Liver (tissue), 9 donors: Measurements from ENCODE around the gene SCLT1. TPM values are rescaled to one million over a fixed set of nuclear protein-coding genes. Genes with fewer than 3 reads are reported as not detected.

Experiments
- DNase-seq: peaks from one replicate; pipeline ENCODE4 v3.0.0-alpha.2; 2017; ENCODE audit warnings: low spot score
- H3K27ac ChIP-seq, 2 donors: one replicate each; pipeline ENCODE4 v1.7.0; 2013; ENCODE audit warnings: inconsistent platforms in 2 of 2, low read length in 2 of 2, control low read depth in 1 of 2, low read depth in 1 of 2, mild to moderate bottlenecking in 1 of 2
- H3K27me3 ChIP-seq, 4 donors: one replicate each; pipeline versions ENCODE4 v1.6.1 to v1.7.0; 2013; ENCODE audit warnings: low read length in 3 of 4, inconsistent platforms in 1 of 4, mild to moderate bottlenecking in 1 of 4, moderate library complexity in 1 of 4; ENCODE audit not compliant: control insufficient read depth in 4 of 4, insufficient read depth in 4 of 4
- H3K36me3 ChIP-seq, 4 donors: one replicate each; pipeline versions ENCODE4 v1.6.1 to v1.7.0; 2013; ENCODE audit warnings: low read length in 3 of 4, mild to moderate bottlenecking in 3 of 4, low read depth in 1 of 4, moderate library complexity in 1 of 4; ENCODE audit not compliant: control insufficient read depth in 4 of 4, insufficient read depth in 3 of 4
- H3K4me1 ChIP-seq, 4 donors: one replicate each; pipeline versions ENCODE4 v1.6.1 to v1.7.0; 2013; ENCODE audit warnings: low read length in 3 of 4, mild to moderate bottlenecking in 3 of 4, moderate library complexity in 1 of 4; ENCODE audit not compliant: control insufficient read depth in 4 of 4, insufficient read depth in 4 of 4
- H3K4me3 ChIP-seq, 3 donors: one replicate each; pipeline versions ENCODE4 v1.6.1 to v1.7.0; 2013; ENCODE audit warnings: low read length in 3 of 3, control low read depth in 1 of 3, low read depth in 1 of 3, mild to moderate bottlenecking in 1 of 3
- H3K9ac ChIP-seq, 2 donors: one replicate each; pipeline ENCODE4 v1.7.0; 2013; ENCODE audit warnings: low read length in 2 of 2, mild to moderate bottlenecking in 2 of 2, moderate library complexity in 2 of 2, control low read depth in 1 of 2, low read depth in 1 of 2
- H3K9me3 ChIP-seq, 4 donors: one replicate each; pipeline versions ENCODE4 v1.6.1 to v1.7.0; 2013; ENCODE audit warnings: low read length in 3 of 4; ENCODE audit not compliant: control insufficient read depth in 4 of 4
- ATF3 ChIP-seq: IDR thresholded peaks from 2 replicates; pipeline ENCODE4 v1.6.1; 2016; ENCODE audit warnings: antibody characterized with exemption
- CTCF ChIP-seq: fragments of 150-350 bp; IDR thresholded peaks from 2 replicates; pipeline ENCODE4 v1.5.1; 2017; ENCODE audit warnings: improper control_type of control experiment, low read depth, low read length; ENCODE audit not compliant: missing input control
- HNF4A ChIP-seq, 2 donors: conservative IDR thresholded peaks; 2 replicates each; pipeline ENCODE4 v1.6.1; 2016; ENCODE audit warnings: antibody characterized with exemption in 2 of 2, mild to moderate bottlenecking in 2 of 2
- JUND ChIP-seq, 2 donors: IDR thresholded peaks; 2 replicates each; pipeline ENCODE4 v1.6.1; 2016; ENCODE audit warnings: antibody characterized with exemption in 2 of 2
- NR2F2 ChIP-seq: IDR thresholded peaks from 2 replicates; pipeline ENCODE4 v1.6.1; 2016; ENCODE audit warnings: antibody characterized with exemption
- REST ChIP-seq: IDR thresholded peaks from 2 replicates; pipeline ENCODE4 v1.6.1; 2016; ENCODE audit warnings: antibody characterized with exemption, mild to moderate bottlenecking
- RXRA ChIP-seq, 2 donors: IDR thresholded peaks; 2 replicates each; pipeline ENCODE4 v1.6.1; 2017 to 2018; ENCODE audit warnings: antibody characterized with exemption in 2 of 2, mild to moderate bottlenecking in 1 of 2
- SP1 ChIP-seq: IDR thresholded peaks from 2 replicates; pipeline ENCODE4 v1.6.1; 2018; ENCODE audit warnings: antibody characterized with exemption, mild to moderate bottlenecking
- YY1 ChIP-seq: IDR thresholded peaks from 2 replicates; pipeline ENCODE4 v1.6.1; 2016; ENCODE audit warnings: antibody characterized with exemption, mild to moderate bottlenecking
- ZBTB33 ChIP-seq: IDR thresholded peaks from 2 replicates; pipeline ENCODE4 v1.6.1; 2016; ENCODE audit warnings: antibody characterized with exemption
- WGBS: extraction: QIAGEN DNeasy Blood & Tissue Kit; methylation state at CpG from one replicate; pipeline ENCODE4 v1.1.7; 2013; 5-methylcytosine and 5-hydroxymethylcytosine counted together
- polyA plus RNA-seq, 2 donors: library from polyadenylated mRNA; stranded (reverse) in 1 of 2; unstranded in 1 of 2; fragments of 200-250 nt in 1 of 2; fragments of >200 nt in 1 of 2; fragmentation: Nextera tagmentation in 1 of 2; extraction: Ambion mirVana in 1 of 2; gene quantifications; one replicate each; pipeline versions ENCODE4 v1.2.1 to v1.2.3, GENCODE V29; 2013 to 2015
- total RNA-seq, 2 donors: library from RNA; depleted of rRNA; stranded (reverse); fragments of >200 nt; gene quantifications; one replicate each; pipeline ENCODE4 v1.2.3, GENCODE V29; 2014
- donor health status: healthy.
- donor health status: healthy.
- donor health status: healthy.
- donor health status: healthy.
- donor health status: healthy.

SCLT1 gene
- total and polyA plus RNA-seq, 4 donors, result 1.2 to 14.2 (median 4.0) TPM

- no peaks in the 10 kb centered on the region for H3K27me3 ChIP-seq
- 96% methylated on average over 2 of the region's 2 CpGs for WGBS
- H3K9ac ChIP-seq, result no peak overlapping the region
- no peaks in the 10 kb centered on the region for H3K9me3 ChIP-seq
- peaks cover 9 to 40% (median 30%) of the 10 kb centered on the region in 4 donors for H3K36me3 ChIP-seq
- no peaks in the 10 kb centered on the region for H3K4me1 ChIP-seq
- no peak for DNase-seq
- TF ChIP-seq HNF4A (conservative IDR thresholded peaks at IDR 0.05) (no peak), SP1 (no peak), JUND (IDR thresholded peaks at IDR 0.05) (no peak), REST (no peak), CTCF (no peak), NR2F2 (no peak), ZBTB33 (no peak), RXRA (IDR thresholded peaks at IDR 0.05) (no peak), ATF3 (no peak), YY1 (no peak)
- no peak overlapping the region for H3K4me3 ChIP-seq
- no peak overlapping the region for H3K27ac ChIP-seq
These were observed 223.4 kb downstream of the SCLT1 start for GRCh38 chr4:128869776-128870509.

- WGBS, result 94% methylated on average over 3 of the region's 3 CpGs
- H3K4me3 ChIP-seq, result no peak overlapping the region
- no peak for TF ChIP-seq YY1
- no peaks in the 10 kb centered on the region for H3K27me3 ChIP-seq
- H3K9me3 ChIP-seq, result no peaks in the 10 kb centered on the region
- no peak for DNase-seq
- no peak overlapping the region for H3K9ac ChIP-seq
- no peaks in the 10 kb centered on the region for H3K4me1 ChIP-seq
- H3K36me3 ChIP-seq, result peaks cover 9 to 40% (median 30%) of the 10 kb centered on the region in 4 donors
- no peak overlapping the region for H3K27ac ChIP-seq
These were observed 224.6 kb downstream of the SCLT1 start for GRCh38 chr4:128868758-128869157.
